ENCODE results near the gene UVSSA. TPM values are rescaled to one million over a fixed set of nuclear protein-coding genes. Genes with fewer than 3 reads are reported as not detected.

The UVSSA gene
- total RNA-seq, 1 donor from 2014 or later: 4.0 TPM

DNA sequence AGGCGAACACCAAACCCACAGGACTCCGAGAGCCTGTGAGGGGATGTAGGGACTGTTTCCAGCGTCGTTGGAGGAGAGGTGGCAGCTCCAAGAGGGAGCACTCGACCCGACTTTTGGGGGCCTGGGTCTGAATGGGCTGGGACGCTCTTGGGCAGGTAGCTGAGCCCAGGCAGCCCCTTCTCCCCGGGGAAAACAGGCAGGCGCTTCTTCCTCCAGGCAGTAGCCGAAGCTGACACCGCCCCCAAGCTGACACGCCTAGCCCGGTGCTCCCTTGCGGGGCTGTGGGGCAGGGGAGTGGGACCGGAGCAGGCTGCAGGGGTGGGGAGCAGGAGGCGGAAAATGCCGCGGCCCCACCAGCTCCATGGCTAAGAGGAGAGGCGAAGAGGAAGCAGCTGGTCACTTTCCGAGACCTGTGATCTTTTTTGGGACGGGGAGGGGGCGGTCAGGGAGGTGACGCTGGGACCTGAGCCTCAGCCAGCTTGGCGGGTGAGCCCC, 55.1 kb downstream of the UVSSA start:
- DNase-seq (ENCODE audit: low read depth): no peak
- TF ChIP-seq, protein P1, sequence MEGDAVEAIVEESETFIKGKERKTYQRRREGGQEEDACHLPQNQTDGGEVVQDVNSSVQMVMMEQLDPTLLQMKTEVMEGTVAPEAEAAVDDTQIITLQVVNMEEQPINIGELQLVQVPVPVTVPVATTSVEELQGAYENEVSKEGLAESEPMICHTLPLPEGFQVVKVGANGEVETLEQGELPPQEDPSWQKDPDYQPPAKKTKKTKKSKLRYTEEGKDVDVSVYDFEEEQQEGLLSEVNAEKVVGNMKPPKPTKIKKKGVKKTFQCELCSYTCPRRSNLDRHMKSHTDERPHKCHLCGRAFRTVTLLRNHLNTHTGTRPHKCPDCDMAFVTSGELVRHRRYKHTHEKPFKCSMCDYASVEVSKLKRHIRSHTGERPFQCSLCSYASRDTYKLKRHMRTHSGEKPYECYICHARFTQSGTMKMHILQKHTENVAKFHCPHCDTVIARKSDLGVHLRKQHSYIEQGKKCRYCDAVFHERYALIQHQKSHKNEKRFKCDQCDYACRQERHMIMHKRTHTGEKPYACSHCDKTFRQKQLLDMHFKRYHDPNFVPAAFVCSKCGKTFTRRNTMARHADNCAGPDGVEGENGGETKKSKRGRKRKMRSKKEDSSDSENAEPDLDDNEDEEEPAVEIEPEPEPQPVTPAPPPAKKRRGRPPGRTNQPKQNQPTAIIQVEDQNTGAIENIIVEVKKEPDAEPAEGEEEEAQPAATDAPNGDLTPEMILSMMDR (conservative IDR thresholded peaks at IDR 0.05; ENCODE audit: low read depth, low read length): no peak
- no peak overlapping the region for H3K4me3 ChIP-seq (ENCODE audit: low read depth, low read length)

DNA sequence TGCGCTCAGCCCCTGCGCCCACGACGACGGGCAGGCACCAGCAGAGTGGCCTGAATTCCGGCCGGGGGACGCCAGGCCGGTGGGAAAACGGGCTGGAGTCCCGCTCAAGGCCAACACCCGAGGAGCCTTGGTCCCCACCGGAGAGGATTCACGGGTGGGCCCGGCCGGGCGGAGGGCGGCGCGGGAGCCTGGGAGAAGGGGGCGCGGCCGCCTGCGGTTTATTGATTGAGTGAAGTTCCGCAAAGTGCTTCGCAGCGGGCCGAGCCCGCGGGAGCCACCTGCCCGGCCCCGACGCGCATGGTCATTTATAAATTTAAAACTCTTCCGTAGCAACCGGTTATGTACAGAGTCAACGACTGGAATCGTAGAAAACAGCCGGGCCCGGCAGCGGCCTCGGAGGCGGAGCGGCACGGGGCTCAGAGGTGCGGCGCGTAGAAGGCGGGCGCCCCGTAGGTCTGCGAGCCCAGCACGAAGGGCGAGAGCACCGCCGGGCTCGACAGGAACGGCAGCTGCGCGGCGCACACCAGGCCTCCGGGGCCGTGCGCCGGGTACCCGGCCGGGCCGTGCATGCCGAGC, 55.6 kb downstream of the UVSSA start:
- TF ChIP-seq, protein P1 (conservative IDR thresholded peaks at IDR 0.05; ENCODE audit: low read depth, low read length): no peak
- DNase-seq (ENCODE audit: low read depth): no peak
- H3K4me3 ChIP-seq (ENCODE audit: low read depth, low read length): no peak overlapping the region

DNA sequence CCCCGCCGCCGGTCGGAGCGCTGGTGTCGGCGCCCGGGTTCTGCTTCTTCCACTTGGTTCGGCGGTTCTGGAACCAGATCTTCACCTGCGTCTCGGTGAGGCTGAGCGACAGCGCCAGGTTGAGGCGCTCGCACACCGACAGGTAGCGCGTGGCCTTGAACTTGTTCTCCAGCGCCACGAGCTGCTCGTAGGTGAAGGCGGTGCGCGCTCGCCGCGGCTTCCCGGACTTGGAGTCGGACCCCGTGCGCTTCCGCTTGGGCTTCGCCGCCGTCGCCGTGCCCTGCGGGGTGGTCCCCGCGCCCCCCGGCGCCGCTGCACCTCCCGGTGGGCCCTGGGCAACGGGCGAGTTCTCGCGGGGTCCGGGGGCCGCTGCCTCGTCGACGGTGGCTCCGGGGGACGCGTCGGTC, 56.2 kb downstream of the UVSSA start:
- TF ChIP-seq, protein P1 (conservative IDR thresholded peaks at IDR 0.05; ENCODE audit: low read depth, low read length): no peak
- no peak overlapping the region for H3K4me3 ChIP-seq (ENCODE audit: low read depth, low read length)
- DNase-seq (ENCODE audit: low read depth): no peak

DNA sequence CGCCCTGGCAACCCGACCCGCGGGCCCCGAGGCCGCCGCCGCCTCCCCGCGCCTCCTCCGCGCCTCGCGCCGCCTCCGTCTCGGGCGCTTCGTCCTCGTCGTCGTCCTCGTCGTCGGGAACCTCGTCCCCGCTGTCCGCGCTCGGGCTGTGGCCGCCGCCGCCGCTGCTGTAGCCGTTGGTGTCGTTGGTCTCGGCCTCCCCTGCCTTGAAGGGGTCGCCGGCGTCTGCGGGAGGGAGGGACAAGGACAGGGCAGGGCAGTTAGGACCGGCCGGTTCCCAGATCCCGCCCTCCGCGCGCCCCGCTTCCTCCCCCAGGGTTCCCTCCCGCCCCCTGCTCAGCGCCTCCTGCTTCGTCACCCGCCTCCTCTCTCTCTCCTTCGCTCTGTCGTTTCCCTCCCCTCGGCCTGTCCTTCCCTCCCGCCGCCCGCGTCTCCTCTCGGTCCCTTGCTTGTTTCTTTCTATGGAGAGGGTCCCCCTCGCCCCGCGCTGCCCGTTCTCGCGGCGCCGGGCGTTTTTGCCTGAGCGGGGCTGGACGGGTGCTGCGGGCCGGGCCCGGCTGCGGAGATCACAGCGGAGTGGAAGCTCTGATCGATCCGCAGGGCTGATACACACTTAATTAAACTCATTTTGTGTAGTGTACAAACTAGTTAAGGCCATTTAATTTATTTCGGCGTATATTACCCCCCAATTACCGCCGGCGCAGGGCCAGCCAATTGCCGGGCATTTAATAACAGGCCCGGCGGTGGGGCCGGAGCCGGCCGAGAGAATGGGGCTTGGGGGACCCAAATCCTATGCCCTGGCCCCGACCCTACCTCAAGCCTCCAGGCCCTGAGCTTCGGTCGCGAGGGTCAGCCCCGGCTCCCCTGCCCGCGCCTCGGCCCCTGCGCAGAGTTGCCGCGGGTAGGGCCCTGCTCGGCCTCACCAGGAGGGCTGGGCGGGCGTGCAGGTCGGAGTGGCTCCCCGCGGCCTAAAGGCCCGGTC, 56.9 kb downstream of the UVSSA start:
- DNase-seq (ENCODE audit: low read depth): no peak
- no peak overlapping the region for H3K4me3 ChIP-seq (ENCODE audit: low read depth, low read length)
- TF ChIP-seq, protein P1 (conservative IDR thresholded peaks at IDR 0.05; ENCODE audit: low read depth, low read length): no peak

DNA sequence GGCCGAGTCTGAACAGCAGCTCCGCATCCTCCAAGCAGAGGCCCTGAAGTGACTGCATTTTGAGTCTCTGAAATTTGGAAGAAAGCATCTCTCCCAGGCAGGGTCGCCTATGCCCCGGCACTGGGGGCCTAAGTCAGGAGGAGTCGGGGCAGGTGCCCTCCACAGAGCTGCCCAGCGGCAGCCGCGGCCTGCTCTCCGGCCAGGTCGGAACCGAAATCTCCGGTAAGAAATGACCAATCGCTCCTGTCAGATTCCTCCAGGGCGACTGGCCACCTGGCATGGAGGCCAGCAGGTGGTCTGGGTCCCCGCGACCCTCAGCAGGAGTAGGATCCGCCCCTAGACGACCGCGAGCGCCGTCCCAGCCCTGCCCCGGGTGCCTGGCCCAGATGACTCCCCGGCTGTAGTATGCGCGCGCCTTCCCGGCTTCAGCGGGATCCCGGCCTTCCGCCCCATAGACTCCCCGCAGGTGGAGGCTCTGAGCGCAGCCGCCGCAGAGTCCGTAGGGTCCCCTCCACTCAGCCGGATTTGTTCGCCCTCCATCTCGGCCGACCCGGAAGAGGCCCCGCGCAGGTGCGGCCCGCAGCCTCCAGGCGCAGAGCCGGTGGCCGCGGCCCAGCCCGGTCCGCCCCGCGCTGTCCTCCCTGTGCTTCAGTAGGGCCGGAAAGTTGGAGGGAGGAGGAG, 57.7 kb downstream of the UVSSA start:
- TF ChIP-seq, protein P1 (conservative IDR thresholded peaks at IDR 0.05; ENCODE audit: low read depth, low read length): no peak
- no peak overlapping the region for H3K4me3 ChIP-seq (ENCODE audit: low read depth, low read length)
- DNase-seq (ENCODE audit: low read depth): no peak

DNA sequence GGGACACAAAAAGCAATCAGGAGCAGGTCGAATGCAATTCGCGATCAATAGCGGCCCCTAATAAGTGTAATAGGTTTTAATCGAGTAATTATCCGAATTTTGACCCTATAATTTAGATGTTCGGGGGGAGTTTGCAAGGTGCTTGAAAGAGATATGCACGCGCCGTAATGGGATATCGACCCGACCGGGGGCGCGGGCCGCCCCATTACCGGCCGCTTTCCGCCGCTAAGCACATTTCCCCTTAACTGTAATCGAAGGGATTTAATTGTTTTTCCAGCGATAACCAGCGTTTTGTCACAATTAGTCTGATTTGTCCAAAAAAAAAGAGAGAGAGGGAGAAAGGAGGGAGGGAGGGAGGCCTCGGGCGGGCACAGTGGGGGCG, 58.2 kb downstream of the UVSSA start:
- TF ChIP-seq, protein P1 (conservative IDR thresholded peaks at IDR 0.05; ENCODE audit: low read depth, low read length): no peak
- no peak overlapping the region for H3K4me3 ChIP-seq (ENCODE audit: low read depth, low read length)
- DNase-seq (ENCODE audit: low read depth): no peak

All from epithelial cell of proximal tubule (primary cell).